Measurements from ENCODE around the gene SRCIN1.

Gene SRCIN1

GRCh38 chr17:38582069-38582468, 23.7 kb downstream of the SRCIN1 start:
- Histone ChIP-seq H3K4me1 (ENCODE audit: control insufficient read depth, insufficient read depth, low read length) (peaks cover 20% of the 10 kb centered on the region), H3K9me3 (ENCODE audit: control insufficient read depth, low read length) (no peaks in the 10 kb centered on the region), H3K9ac (ENCODE audit: low read length) (no peak overlapping the region), H3K36me3 (ENCODE audit: control insufficient read depth, insufficient read depth, low read length) (no peaks in the 10 kb centered on the region), H3K27me3 (ENCODE audit: control insufficient read depth, insufficient read depth, low read length) (peaks cover 74% of the 10 kb centered on the region), H3K4me3 (ENCODE audit: low read length) (no peak overlapping the region)

DNA sequence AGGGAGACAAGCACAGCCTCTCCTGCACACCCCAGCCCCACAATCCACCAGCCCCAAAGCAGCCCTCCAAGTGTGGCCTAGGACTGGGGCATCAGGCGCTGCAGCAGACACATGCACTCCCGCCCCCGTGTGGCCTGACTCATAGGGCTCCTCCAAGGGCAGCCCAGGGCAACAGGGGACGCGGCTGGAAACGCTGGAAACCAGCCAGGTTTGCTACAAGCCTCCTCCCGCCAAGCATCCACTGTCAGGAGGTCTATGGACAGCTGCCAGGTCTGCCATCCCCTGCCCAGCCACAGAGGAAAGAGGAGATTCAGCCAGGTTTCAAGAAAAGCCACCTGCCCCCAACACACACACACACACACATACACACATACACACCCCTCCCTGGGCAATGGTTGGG, 25.8 kb downstream of the SRCIN1 start:
- no peak overlapping the region for H3K9ac ChIP-seq (ENCODE audit: low read length)

DNA sequence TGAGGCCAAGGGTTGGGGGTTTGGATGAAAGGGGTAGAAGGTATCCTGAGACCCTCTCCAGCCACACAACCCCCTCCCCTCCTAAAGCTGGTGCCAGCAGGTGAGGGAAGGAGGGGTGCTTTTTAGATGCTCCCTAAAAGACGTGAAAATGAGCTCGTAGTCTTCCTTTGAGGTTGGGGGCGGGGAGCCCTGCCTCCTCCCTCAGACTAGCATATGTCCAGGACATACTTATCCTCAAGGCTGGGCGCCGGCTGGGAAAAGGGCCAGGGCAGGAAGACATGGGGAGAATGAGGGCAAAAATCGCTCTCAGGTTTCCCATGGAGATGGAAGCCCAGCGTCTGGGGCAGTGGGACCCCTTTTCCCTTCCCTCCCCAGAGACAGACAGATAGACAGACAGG, 26.7 kb downstream of the SRCIN1 start:
- no peak overlapping the region for H3K9ac ChIP-seq (ENCODE audit: low read length)
- peaks cover 73% of the 10 kb centered on the region for H3K27me3 ChIP-seq (ENCODE audit: control insufficient read depth, insufficient read depth, low read length)
- H3K4me1 ChIP-seq (ENCODE audit: control insufficient read depth, insufficient read depth, low read length), result peaks cover 5% of the 10 kb centered on the region
- no peaks in the 10 kb centered on the region for H3K9me3 ChIP-seq (ENCODE audit: control insufficient read depth, low read length)
- no peaks in the 10 kb centered on the region for H3K36me3 ChIP-seq (ENCODE audit: control insufficient read depth, insufficient read depth, low read length)
- H3K4me3 ChIP-seq (ENCODE audit: low read length), result no peak overlapping the region

More for the DNA sequence above, 25.8 kb downstream of the SRCIN1 start:
- Histone ChIP-seq H3K4me3 (ENCODE audit: low read length) (no peak overlapping the region), H3K36me3 (ENCODE audit: control insufficient read depth, insufficient read depth, low read length) (no peaks in the 10 kb centered on the region), H3K27me3 (ENCODE audit: control insufficient read depth, insufficient read depth, low read length) (peaks cover 71% of the 10 kb centered on the region), H3K9me3 (ENCODE audit: control insufficient read depth, low read length) (no peaks in the 10 kb centered on the region), H3K4me1 (ENCODE audit: control insufficient read depth, insufficient read depth, low read length) (peaks cover 14% of the 10 kb centered on the region)

- Histone ChIP-seq H3K4me3 (ENCODE audit: low read length) (no peak overlapping the region), H3K27me3 (ENCODE audit: control insufficient read depth, insufficient read depth, low read length) (peaks cover 74% of the 10 kb centered on the region), H3K9ac (ENCODE audit: low read length) (no peak overlapping the region)
Observed at GRCh38 chr17:38578229-38579082, 27.3 kb downstream of the SRCIN1 start.

GRCh38 chr17:38577645-38578173, 28.0 kb downstream of the SRCIN1 start:
- Histone ChIP-seq H3K4me1 (ENCODE audit: control insufficient read depth, insufficient read depth, low read length) (peaks cover 3% of the 10 kb centered on the region), H3K9me3 (ENCODE audit: control insufficient read depth, low read length) (no peaks in the 10 kb centered on the region), H3K27me3 (ENCODE audit: control insufficient read depth, insufficient read depth, low read length) (peaks cover 82% of the 10 kb centered on the region), H3K9ac (ENCODE audit: low read length) (no peak overlapping the region), H3K36me3 (ENCODE audit: control insufficient read depth, insufficient read depth, low read length) (no peaks in the 10 kb centered on the region), H3K4me3 (ENCODE audit: low read length) (no peak overlapping the region)

More at GRCh38 chr17:38578229-38579082, 27.3 kb downstream of the SRCIN1 start:
- H3K9me3 ChIP-seq (ENCODE audit: control insufficient read depth, low read length), result no peaks in the 10 kb centered on the region
- peaks cover 3% of the 10 kb centered on the region for H3K4me1 ChIP-seq (ENCODE audit: control insufficient read depth, insufficient read depth, low read length)
- no peaks in the 10 kb centered on the region for H3K36me3 ChIP-seq (ENCODE audit: control insufficient read depth, insufficient read depth, low read length)

DNA sequence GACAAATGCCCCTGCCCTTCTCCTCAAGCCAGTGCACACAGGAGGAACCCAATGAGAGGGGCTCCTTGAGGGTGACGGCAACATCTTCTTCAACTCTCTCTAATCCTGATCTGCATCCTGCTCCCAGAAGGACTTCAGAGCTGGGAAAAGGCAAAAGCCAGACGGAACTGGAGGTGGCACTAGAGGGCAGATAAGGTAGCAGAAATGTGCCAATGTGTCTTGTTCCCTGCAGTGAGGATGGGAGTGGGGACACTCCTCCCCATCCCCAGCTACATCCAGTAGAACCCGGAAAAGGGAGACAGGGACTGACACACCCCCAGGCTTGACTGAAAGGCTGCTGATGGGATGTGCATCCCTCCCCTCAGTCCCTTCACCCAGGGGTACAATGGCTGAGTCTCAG, 28.5 kb downstream of the SRCIN1 start:
- Histone ChIP-seq H3K36me3 (ENCODE audit: control insufficient read depth, insufficient read depth, low read length) (no peaks in the 10 kb centered on the region), H3K27me3 (ENCODE audit: control insufficient read depth, insufficient read depth, low read length) (peaks cover 81% of the 10 kb centered on the region), H3K9ac (ENCODE audit: low read length) (no peak overlapping the region), H3K9me3 (ENCODE audit: control insufficient read depth, low read length) (no peaks in the 10 kb centered on the region), H3K4me1 (ENCODE audit: control insufficient read depth, insufficient read depth, low read length) (peaks cover 3% of the 10 kb centered on the region), H3K4me3 (ENCODE audit: low read length) (no peak overlapping the region)

DNA sequence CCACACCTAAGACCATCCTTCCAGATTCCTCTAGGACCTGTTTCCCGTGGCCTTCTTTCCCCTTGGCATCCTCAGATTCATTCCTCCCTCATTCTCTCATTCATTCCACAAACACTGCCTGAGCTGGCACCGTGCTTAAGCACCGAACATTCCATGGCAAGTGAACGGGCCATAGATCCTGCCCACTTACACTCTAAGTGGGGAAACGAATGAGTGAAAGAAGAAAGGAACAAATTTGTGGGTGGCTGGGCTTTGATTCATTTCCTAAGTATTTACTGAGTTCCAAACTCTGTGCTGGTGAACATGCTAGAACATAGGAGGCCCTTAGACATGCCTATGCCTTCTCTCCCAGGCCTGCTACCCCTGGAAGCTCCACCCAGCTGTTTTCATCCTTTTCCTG, 30.0 kb downstream of the SRCIN1 start:
- Histone ChIP-seq H3K4me1 (ENCODE audit: control insufficient read depth, insufficient read depth, low read length) (peaks cover 3% of the 10 kb centered on the region), H3K9me3 (ENCODE audit: control insufficient read depth, low read length) (no peaks in the 10 kb centered on the region), H3K27me3 (ENCODE audit: control insufficient read depth, insufficient read depth, low read length) (peaks cover 89% of the 10 kb centered on the region), H3K36me3 (ENCODE audit: control insufficient read depth, insufficient read depth, low read length) (no peaks in the 10 kb centered on the region), H3K4me3 (ENCODE audit: low read length) (no peak overlapping the region), H3K9ac (ENCODE audit: low read length) (no peak overlapping the region)

GRCh38 chr17:38574712-38575111, 31.0 kb downstream of the SRCIN1 start:
- Histone ChIP-seq H3K36me3 (ENCODE audit: control insufficient read depth, insufficient read depth, low read length) (no peaks in the 10 kb centered on the region), H3K27me3 (ENCODE audit: control insufficient read depth, insufficient read depth, low read length) (peaks cover 84% of the 10 kb centered on the region), H3K9me3 (ENCODE audit: control insufficient read depth, low read length) (no peaks in the 10 kb centered on the region), H3K4me3 (ENCODE audit: low read length) (no peak overlapping the region), H3K9ac (ENCODE audit: low read length) (no peak overlapping the region), H3K4me1 (ENCODE audit: control insufficient read depth, insufficient read depth, low read length) (peaks cover 3% of the 10 kb centered on the region)

GRCh38 chr17:38572669-38573365, 32.9 kb downstream of the SRCIN1 start:
- H3K36me3 ChIP-seq (ENCODE audit: control insufficient read depth, insufficient read depth, low read length), result no peaks in the 10 kb centered on the region
- H3K4me3 ChIP-seq (ENCODE audit: low read length), result no peak overlapping the region
- H3K27me3 ChIP-seq (ENCODE audit: control insufficient read depth, insufficient read depth, low read length), result peaks cover 79% of the 10 kb centered on the region
- H3K9ac ChIP-seq (ENCODE audit: low read length), result no peak overlapping the region
- no peaks in the 10 kb centered on the region for H3K9me3 ChIP-seq (ENCODE audit: control insufficient read depth, low read length)
- H3K4me1 ChIP-seq (ENCODE audit: control insufficient read depth, insufficient read depth, low read length), result no peaks in the 10 kb centered on the region

DNA sequence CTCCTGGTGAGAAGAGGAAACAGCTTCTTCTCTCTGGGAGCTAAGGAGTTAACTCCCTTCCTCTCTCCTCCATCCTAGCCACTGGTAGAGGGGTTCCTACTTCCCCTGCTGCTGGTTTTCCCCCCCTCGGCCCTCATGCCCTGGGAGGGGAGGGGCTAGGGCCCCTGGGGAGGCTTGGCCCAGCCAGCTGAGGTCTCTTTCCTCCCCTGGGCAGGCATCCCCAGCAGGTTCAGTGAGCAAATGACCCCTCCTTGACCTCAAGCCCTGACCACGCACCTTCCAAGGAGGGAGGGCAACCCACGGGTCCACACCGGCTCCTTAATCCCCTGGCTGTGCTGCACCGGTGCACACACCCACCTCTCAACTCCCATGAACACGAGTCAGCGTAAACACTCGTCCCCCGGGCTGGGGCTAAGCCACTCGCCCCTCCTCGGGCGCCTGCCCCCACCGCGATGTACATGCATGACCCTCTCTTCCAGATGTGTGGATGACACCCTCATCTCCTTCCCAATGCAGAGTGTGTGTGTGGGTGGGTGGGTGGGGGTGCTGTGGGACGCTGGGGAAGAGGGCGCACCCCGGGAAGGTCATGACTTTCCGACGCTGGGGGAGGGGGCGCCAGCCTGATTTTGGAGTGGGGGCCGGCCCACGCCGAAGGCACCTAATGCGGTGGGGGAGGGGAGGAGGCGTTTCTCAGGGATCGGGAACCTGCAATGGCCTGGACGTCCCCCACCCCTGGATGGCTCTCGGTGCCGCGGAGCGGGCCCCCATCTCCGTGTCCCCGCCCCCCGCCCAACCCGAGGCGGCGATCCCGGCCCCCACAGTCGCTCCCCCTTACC, 33.7 kb downstream of the SRCIN1 start:
- Histone ChIP-seq H3K4me1 (ENCODE audit: control insufficient read depth, insufficient read depth, low read length) (no peaks in the 10 kb centered on the region), H3K4me3 (ENCODE audit: low read length) (no peak overlapping the region)

DNA sequence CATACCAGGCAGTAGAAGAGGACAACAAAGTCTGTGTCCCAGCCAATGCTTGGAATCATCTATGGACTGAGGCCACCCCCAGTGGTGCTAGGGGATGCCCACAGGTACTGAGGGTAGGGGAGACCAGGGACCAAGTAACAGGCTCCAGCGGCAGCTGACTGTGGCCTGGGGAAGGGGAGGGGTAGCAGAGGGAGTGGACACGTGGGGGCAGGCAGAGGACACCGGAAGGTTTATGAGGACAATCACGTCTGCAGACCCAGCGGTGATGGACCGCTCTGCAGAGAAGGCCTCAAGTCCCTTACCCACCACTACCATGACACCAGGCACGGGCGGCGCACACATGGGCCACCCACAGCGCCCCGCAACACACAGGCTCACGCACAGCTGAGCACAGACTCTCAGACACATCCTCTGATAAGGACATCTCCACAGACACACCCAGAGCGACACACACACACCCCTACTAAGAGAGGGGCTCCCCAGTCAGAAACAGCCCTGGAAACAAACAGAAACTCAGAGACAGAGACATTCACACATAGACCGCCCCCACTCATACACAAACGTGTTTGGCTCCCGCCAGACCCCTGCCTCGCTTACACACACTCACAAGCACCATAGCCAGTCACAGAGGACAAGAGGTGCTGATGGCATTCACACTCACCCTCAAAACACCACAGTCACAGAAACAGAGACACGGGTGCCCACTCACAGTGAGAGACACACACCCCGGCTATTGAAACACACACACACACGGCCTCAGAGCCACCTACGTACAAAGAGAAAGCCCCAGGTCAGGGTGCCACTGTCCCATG, 35.8 kb downstream of the SRCIN1 start:
- Histone ChIP-seq H3K27me3 (ENCODE audit: control insufficient read depth, insufficient read depth, low read length) (peaks cover 79% of the 10 kb centered on the region), H3K4me3 (ENCODE audit: low read length) (no peak overlapping the region), H3K9me3 (ENCODE audit: control insufficient read depth, low read length) (no peaks in the 10 kb centered on the region), H3K36me3 (ENCODE audit: control insufficient read depth, insufficient read depth, low read length) (no peaks in the 10 kb centered on the region), H3K4me1 (ENCODE audit: control insufficient read depth, insufficient read depth, low read length) (no peaks in the 10 kb centered on the region), H3K9ac (ENCODE audit: low read length) (no peak overlapping the region)

More for the DNA sequence above, 33.7 kb downstream of the SRCIN1 start:
- Histone ChIP-seq H3K9me3 (ENCODE audit: control insufficient read depth, low read length) (no peaks in the 10 kb centered on the region), H3K27me3 (ENCODE audit: control insufficient read depth, insufficient read depth, low read length) (peaks cover 78% of the 10 kb centered on the region), H3K36me3 (ENCODE audit: control insufficient read depth, insufficient read depth, low read length) (no peaks in the 10 kb centered on the region), H3K9ac (ENCODE audit: low read length) (no peak overlapping the region)

All from mucosa of stomach (tissue), 1 donor.